Medulla oblongata (tissue), 1 donor: ENCODE measurements around the gene RPL41.

Experiments
- DNase-seq: peaks from one replicate; pipeline ENCODE4 v3.0.0-alpha.2; 2015; ENCODE audit errors: extremely low spot score

The RPL41 gene

DNA sequence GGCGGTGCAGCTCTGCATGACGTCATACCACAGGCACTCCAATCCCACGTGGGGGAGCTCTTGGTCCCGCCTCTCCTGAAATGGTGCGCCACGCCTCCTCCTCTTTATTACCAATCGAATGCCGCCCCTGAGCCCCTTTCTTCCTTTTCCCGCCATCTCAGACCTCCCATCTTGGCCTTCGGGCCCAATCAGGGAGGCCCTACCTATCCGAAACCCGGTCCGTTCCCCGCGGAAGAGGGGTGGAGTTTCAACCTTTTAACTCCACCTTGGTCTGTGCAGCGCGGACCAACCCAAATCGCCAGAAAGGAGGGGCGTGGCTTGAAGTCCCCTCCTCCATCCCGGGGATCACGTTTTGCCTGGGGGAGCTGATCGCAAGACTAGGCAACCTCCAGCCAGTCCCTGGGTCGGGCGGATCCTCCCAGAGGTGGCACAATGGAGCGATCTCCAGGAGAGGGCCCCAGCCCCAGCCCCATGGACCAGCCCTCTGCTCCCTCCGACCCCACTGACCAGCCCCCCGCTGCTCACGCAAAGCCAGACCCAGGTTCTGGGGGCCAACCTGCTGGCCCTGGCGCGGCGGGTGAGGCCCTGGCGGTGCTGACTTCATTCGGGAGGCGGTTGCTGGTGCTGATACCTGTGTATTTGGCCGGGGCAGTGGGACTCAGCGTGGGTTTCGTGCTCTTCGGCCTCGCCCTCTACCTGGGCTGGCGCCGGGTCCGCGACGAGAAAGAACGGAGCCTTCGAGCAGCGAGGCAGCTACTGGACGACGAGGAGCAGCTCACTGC lies 11.6 kb downstream of the RPL41 start, which contains the start of gene ESYT1:
ESYT1 (plus strand) TSS at position 380 of the 782 bp plus-strand sequence; CDS start at position 433, 53 bp downstream.
- DNase-seq, result peak; percentile 99

DNA sequence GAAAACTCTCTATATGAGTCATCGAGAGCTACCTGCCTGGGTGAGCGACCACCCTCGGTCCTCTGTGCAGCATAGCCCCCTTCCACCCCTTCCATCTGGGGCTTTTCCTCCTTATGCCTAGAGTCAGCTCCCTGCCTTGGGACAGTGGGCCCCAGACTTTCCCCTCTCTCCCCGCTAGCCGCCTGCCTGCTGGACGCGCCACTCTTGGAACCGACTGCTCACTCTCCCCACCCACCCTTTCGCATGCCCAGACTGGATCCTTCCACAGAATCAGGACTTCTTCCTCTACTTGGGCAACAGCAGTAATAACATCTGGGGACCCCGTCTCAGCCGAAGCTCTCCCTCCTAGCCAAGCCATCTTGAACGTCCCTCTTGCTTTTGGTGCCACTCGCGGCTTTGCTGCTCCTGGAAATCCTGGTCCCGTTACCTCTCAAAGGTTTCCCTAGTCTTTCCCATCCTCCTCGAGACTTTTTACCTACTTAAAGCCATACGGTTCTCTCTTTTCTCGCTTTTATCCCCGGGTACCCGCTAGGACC lies 12.3 kb downstream of the RPL41 start:
- DNase-seq, result no peak

- DNase-seq, result no peak
These were observed 12.9 kb downstream of the RPL41 start for GRCh38 chr12:56129206-56129941.

- no peak for DNase-seq
These were observed 13.6 kb downstream of the RPL41 start for GRCh38 chr12:56129942-56130495.

DNA sequence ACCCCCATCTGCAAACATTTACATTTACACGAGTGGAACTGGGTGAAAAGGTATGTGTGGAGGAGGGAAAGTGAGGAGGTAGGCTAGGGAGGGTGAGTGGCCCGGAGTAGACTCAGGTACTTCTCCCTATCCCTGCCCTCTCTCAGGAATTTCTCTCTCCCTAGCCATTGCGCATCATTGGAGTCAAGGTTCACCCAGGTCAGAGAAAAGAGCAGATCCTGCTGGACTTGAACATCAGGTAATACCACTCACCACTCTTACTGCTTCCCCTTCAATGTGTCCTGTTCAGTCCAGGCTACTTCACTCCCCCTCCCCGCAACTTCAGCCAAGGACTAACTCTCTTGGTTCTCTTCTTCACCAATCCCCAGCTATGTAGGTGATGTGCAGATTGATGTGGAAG lies 14.4 kb downstream of the RPL41 start:
- no peak for DNase-seq

GRCh38 chr12:56134897-56135296 lies 18.5 kb downstream of the RPL41 start:
- no peak for DNase-seq

- DNase-seq, result no peak
These were observed 21.6 kb downstream of the RPL41 start for GRCh38 chr12:56137853-56138571.

DNA sequence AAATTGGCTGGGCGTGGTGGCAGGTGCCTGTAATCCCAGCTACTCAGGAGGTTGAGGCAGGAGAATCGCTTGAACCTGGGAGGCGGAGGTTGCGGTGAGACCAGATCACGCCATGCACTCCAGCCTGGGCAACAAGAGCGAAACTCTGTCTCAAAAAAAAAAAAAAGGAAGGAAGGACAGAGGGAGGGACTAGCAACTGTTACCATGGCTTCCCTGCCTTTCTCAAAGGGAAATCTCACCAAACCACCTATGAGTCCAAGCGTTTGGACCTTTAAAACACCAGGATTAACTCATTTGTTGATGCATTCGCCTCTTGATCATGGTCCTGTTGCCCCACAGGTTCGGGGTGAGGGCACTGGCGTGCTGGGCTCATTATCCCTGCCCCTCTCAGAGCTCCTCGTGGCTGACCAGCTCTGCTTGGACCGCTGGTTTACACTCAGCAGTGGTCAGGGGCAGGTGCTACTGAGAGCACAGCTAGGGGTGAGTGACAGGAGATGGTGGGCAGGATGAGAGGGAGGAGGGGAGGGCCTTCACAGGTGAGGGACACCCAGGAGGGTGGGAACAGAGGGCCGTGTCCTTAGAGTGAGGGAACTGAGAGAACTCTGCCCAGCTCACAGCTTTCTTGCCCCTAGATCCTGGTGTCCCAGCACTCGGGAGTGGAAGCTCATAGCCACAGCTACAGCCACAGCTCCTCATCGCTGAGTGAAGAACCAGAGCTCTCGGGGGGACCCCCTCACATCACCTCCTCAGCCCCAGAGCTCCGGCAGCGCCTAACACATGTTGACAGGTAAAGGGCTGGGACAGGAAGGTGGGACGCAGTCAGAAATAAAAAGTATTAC lies 25.7 kb downstream of the RPL41 start:
- DNase-seq, result no peak

DNA sequence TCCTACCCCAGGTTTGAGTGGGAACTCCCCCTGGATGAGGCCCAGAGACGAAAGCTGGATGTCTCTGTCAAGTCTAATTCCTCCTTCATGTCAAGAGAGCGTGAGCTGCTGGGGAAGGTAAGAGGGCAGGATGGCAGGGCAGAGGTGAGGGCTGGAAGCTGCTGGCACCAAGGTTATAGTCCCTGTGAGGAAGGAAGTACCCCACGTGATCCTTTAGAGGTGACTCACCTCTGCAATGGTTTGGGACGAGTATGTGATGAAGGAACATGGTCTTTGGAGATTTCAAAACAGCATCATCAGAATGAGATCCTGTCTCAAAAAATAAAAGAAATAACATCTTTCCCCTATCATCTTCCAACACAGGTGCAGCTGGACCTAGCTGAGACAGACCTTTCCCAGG lies 26.8 kb downstream of the RPL41 start:
- no peak for DNase-seq

DNA sequence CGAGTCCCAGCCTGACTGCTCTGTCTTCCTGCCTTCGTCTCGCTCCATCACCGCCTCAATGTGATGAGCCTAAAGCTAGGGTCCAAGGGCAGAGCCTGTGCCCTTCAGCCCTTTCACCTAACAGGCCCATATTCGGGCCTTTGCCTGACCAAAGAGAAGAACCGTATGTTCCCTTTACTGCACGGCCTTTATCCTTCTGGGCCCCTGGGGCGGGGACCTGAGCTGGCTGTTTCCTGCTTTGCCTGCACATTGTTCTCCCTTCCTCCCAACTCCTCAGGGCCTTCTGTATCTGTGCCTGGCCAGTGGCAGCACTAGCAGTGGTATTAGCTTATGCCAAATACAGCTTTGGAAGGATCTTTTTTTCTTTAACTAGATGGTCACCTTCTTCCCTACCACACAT lies 27.4 kb downstream of the RPL41 start:
- no peak for DNase-seq

GRCh38 chr12:56145217-56145616 lies 28.8 kb downstream of the RPL41 start:
- DNase-seq, result no peak

GRCh38 chr12:56146492-56147460 lies 30.3 kb downstream of the RPL41 start:
- no peak for DNase-seq

- no peak for DNase-seq
These were observed 34.1 kb downstream of the RPL41 start for GRCh38 chr12:56150563-56150962.

DNA sequence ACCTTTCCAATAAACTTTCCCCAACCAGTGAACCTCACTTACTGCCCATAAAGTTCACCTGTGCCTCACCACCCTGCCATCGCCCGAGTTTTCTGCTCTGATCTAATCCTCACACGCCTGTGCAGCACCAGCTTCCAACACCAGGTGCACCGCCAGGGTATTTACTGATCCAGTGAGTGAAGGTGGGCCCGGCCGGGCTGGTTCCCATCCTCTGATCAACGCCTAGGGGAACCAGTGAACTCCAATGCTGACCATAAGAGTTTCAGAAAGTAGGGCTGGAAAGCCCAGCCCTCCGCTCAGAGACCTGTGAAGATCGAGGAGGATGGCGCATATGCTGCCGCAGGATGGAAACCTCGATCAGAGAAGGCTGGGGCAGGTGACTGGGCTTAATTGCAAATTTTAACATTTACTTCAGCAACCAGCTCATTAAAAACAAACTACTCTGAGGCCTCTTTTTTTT lies 35.3 kb downstream of the RPL41 start:
- DNase-seq, result no peak

DNA sequence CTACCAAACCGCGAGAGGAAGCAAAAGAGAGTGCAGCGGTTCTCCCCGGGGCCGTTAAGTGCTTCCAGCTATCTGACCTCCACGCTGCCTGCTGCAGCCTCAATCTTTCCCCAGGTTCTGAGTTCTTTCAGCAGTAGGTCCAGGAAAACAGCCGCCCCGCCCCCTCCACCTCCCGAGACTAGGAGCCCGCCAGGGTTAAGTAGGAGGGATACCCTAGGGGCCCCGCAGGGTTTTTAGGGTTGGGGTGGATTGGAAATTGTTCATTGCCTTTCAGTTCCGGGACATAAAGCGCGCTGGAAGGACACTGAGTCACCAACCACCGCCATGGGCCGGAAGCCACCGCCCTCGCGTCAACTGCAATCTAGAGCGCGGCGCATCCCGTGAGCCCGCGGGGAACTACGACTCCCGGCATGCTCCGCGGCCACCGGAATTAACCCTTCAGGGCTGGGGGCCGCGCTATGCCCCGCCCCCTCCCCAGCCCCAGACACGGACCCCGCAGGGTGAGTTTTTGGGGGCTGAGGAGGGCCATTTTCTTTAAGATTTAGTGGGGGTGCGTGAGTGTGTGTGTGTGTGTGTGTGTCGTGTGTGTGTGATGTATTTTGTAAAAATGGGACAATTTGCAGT lies 35.8 kb downstream of the RPL41 start, which contains the start of gene MYL6B:
MYL6B (plus strand) TSS at position 456 of the 624 bp plus-strand sequence. CDS start 1,332 bp downstream, outside the sequence.
- peak; percentile 92 for DNase-seq

DNA sequence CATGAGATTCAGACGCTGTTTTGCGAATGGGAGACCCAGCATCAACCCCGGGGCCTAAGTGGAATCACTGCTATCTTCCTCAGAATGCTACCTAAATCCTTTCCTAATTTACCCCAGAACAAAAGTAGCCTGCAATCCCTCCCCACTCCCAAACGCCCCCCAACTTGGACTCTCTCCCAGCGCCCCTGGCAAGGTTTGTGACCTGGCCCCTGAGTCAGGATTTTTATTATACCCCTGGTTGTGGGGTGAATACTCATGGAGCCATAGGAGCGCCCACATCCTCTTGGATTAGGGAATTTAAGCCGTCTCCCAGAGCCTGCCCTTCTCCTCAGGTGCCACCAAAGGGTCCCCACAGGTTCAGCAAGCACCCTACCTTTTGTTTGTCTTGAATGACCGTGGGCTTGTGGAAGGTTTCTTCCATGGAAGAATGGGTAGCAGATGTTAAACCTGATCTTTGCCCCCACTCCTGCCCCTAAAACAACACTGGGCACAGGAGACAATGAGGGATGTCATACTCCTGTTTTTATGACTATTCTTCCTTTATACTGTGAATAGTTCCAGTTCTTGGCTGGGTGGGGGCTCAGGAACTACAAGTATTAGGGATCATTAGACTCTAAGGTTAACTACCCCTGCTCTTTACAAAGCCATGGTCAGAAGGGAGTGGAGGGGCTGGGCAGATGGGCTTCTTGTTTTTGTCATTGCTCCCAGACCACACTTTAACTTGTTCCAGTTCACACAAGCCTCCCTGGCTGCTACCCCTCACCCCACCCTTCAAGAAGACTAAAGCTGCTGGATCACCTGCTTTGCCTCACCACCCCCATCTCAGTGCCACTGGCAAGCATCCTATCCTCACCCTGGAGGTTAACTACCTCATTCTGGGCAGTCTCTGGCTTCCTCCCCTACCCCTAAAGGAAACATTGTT lies 36.6 kb downstream of the RPL41 start:
- DNase-seq, result no peak

DNA sequence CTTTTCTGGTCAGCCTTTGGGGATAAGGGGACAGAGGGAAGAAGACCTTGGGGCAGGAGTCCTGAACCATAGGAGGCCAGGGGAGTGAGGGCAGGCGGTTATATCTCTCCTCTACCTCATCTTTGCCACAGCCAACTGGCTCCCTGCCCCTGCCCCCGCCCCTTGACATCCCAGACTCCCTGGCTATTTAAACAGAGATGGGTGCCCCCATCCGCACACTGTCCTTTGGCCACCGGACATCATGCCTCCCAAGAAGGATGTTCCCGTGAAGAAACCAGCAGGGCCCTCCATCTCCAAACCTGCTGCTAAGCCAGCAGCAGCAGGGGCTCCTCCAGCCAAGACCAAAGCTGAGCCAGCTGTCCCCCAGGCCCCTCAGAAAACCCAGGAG lies 37.2 kb downstream of the RPL41 start:
- DNase-seq, result no peak

GRCh38 chr12:56154246-56154771 lies 37.9 kb downstream of the RPL41 start:
- no peak for DNase-seq
